HG03280 (cell line): ENCODE data around the gene RASL11B.

Experiments used
- ATAC-seq: cut with Tn5 transposase; IDR thresholded peaks from one replicate; pipeline ENCODE4 v1.9.1; 2021; ENCODE audit warnings: mild to moderate bottlenecking, moderate library complexity; ENCODE audit not compliant: unreplicated experiment

The RASL11B gene

DNA sequence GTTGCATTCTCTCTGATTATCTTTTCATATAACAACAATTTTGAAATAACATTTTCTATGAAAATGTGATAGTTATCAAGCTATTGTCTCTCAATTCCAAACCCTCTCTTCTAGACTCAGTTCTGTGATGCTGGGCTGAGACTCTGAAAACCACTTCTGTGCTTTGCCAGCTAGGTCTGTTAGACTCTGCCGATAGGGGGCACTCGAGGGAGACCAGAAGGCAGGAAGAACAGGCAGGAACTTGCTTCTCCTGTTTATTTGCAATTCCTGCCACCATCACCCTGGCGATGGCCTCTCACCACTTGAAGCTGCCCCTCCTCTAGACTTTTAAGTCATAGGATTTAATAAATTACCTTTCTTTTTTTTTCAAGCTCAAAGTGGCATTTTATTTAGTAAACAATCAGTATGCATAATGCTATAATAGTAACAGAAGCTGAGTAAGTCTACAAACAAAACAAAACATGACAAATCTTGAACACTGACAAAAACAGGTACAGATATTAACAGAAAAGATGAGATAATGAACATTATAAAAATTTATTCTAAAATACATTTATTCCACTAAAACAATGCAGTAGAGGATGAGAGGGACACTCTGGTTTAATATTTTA is 49.7 kb downstream of the RASL11B start:
- ATAC-seq = peak; percentile 60

DNA sequence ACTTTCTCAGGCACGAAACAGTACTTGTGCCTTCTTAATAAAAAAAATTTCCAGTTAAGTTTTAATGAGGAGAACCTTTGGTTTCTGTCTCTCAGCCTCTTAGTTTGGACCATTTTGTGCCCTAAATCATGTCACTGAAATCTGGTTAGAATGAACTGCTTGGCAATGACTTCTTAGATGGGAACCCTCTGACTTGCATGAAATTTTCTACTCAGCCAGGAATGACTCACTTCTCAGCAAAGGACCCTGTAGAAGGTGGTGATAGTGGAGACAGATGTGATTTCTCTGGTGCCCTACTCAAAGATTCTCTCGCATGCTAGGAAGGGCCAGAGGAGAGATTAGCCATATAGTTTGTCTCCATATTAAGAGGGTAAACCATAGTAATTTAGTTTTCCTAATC is 50.5 kb downstream of the RASL11B start:
- ATAC-seq = no peak

DNA sequence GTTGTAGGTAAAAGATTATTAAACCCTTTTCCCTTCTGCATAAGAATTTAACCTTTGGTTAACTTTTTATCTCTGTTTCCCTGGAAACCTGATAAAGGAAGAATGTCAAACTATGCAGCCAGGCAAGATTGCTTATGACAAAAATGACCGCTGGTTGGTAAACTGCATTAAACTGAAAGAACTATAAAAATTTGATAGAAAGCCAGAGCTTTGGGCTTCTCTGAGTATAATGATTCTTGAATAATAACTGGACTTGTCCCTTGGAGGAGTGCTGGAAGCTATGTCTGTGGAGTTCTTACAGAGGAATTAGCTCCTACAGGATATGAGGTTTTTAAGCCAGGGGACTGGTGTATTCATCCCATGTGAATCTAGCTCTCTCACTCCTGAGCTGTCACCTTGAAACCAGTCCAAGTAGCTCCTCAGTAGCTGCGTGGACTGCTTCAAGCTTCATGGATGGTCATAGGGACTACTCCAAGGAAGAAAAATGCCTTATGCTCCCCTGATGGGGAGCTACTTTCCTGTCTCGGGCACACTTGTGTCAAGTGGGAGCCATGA is 52.0 kb downstream of the RASL11B start:
- no peak for ATAC-seq

DNA sequence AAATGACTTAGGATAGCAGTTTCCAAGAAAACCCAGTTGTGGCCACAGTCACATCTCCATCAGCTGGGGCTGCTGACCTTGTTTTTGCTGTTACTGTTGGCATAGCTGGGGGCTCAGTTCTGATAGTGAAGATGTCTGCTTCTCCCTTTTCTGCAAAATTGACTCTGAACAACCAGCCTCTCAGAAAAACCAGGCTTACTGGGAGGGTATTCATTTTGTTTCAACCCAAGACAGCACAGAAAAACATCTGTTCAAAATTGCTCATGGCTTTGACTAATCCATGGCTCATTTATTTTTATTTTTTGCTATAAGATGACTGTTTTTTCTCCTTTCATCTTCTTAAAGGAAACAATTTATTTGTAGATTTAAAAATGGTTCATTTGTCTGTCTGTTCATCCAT is 53.1 kb downstream of the RASL11B start:
- no peak for ATAC-seq

DNA sequence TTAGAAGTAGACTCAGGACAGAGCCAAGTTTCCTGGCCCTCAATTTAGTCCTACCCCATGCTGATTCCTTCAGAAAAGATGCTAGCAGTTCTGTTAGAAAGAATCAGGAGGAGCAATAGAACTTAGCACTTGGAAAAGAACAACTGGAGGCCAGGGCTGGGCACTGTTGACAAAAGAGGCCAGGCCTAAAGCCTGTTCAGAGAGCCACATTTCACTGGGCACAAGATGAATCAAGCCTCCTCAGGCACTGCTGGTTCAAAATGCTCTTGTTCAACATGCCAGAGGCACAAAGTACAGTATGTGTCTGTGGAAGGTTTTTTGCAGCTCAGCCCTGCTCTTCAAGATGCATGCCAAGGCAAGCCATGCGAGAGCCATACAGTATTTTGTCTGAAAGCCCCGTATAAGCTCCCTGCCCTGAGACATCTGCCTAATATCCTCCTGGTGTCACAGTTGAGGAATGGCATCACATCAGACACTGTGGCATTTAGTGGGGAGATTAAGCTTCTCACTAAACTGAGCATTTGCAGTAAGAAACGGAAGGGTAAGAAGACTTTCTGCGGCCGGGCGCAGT is 53.7 kb downstream of the RASL11B start:
- no peak for ATAC-seq
